Jurkat, Clone E6-1 (cell line): ENCODE results near the gene EML1.
"Not testable (repeated sequence)": the region's sequence is repeated elsewhere in the genome, so short reads cannot be mapped to it uniquely, and the experiment has no call there.

Experiments
- DNase-seq: peaks from one replicate; pipeline ENCODE4 v3.0.0-alpha.2; 2011; ENCODE audit warnings: low read depth, low spot score
- H3K4me3 ChIP-seq: 2 replicates; pipeline ENCODE4 v1.5.1; 2011; ENCODE audit warnings: mild to moderate bottlenecking, low read length, control low read depth, moderate library complexity

The EML1 gene

DNA sequence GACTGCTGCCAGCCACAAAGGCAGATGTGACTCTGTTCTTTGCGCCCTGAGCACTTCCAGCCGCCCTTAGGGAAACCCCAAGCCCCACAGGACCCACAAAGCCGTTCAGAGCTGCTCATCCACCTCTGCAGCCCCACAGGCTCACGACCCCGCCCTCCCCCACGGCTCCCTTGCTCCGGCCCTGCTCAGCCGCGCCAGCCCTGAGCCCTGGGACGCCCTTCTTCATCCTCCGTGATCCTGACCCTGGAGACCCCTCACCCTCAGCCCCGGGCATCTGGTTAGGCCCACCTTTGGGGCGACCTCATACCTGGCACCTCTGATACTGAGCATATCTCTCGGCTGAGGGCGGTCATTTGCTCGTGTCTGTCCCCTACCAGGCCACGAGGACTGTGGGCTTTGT lies 146.2 kb downstream of the EML1 start:
- DNase-seq, result no peak
- no peak overlapping the region for H3K4me3 ChIP-seq

DNA sequence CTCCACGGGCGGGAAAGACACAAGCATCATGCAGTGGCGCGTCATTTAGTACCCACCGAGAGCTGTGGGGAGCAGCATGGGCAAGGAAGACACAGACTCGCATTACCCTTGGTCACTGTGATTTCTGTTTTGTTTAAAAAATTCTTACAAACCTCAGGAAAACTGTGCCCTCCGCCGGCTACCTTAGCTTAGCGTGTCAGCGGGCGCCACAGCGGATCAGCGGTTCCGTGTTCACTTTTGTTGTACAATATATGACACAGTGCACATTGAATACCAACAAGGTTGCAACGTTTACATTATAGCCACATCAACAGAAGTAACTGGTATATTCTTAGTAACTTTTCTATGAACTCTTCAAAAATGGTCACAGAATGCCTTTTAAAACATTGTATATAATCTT lies 146.9 kb downstream of the EML1 start:
- no peak for DNase-seq
- H3K4me3 ChIP-seq, result no peak overlapping the region

DNA sequence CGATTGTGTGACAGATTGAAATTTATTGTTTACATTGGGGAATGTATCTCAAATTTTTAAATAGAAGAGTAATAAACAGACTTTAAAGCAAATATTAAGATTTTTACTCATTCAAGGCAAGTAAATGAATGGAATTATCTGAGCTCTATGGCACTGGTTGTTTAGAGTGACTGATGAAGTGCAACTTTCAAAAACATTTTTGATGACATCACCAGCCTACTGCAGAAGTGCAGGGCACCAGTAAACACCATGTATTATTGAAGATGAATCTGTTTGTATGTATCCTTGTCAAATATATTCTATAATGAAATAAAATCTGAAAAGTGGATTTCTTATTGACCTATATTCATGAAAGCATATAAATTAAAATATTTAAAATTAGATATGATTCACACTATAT lies 148.0 kb downstream of the EML1 start:
- no peak for DNase-seq
- no peak overlapping the region for H3K4me3 ChIP-seq

DNA sequence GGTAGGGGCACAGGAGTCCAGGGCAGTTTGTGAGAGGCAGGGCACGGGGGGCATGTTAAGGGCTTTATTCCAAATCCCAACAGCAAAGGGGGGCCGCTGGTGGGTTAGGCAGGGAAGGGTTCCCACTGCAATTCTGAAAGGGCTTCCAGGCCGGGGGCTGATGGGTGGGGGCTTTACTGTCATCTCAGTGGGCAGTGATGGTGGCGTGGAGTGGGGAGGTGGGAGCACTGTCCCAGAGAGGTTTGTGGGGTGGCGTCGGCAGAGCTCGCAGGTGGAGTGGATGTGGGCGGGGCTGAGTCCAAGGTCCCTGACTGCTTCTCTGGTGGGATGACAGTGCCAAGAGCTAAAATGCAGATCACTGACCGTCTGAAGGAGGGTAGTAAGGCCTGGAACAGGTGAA lies 150.4 kb downstream of the EML1 start:
- H3K4me3 ChIP-seq, result no peak overlapping the region
- DNase-seq, result no peak

DNA sequence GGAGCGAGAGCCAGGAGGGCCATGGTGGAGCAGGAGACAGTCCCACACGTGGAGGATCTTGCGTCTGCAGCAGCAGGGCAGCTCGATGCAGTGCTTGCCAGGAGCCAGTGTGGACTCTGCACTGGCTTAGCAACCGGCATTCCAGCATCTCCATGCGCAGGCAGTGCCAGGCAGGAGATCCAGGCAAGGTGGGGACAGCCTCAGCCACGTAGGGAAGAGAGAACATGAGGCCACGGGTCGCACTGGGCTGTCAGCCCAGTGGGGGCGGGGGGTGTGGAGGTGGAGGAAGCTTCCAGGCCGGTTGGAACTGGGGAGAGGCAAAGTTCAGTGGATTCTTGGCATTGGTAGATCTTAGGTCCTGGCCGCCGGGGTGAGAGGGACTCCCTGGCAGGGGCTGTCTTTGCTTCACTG lies 151.0 kb downstream of the EML1 start:
- no peak overlapping the region for H3K4me3 ChIP-seq
- DNase-seq, result no peak

DNA sequence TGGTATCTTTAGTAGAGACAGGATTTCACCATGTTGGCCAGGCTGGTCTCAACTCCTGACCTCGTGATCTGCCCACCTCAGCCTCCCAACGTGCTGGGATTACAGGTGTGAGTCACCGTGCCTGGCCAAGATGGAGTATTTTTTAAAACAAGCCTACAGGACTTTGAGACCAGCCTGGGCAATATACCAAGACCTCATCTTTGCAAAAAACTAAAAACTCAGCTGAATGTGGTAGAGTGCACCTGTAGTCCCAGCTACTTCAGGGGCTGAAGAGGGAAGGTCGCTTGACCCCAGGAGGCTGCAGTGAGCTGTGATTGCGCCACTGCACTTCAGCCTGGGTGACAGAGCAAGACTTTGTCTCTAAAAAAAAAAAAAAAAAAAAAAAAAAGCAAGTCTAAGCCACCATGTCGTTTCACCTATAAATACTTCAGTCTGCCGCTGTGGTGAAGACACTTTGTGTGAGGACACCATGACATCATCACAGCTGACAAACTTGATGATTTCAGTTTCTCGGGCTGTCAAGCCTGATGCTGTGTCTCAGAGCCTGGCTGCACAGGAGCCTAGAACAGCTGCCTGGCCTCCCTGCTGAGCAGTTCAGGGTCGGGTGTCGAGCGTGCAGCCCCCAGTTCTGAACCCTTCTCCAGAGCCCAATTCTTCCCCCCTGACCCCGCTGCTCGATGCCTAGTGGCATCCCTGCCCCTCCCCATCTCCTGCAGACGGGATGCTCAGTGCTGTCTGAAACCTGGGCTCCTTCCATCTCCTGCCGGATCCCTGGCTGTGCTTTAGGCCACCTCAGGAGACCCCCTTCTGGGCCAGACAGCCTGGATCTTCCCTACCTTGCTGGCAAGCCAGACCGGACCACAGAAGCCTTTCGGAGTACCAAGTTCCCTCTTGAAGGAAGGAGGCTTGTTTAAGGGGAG lies 152.8 kb downstream of the EML1 start:
- peak overlapping the region; percentile 40 for H3K4me3 ChIP-seq
- DNase-seq, result peak; percentile 37

DNA sequence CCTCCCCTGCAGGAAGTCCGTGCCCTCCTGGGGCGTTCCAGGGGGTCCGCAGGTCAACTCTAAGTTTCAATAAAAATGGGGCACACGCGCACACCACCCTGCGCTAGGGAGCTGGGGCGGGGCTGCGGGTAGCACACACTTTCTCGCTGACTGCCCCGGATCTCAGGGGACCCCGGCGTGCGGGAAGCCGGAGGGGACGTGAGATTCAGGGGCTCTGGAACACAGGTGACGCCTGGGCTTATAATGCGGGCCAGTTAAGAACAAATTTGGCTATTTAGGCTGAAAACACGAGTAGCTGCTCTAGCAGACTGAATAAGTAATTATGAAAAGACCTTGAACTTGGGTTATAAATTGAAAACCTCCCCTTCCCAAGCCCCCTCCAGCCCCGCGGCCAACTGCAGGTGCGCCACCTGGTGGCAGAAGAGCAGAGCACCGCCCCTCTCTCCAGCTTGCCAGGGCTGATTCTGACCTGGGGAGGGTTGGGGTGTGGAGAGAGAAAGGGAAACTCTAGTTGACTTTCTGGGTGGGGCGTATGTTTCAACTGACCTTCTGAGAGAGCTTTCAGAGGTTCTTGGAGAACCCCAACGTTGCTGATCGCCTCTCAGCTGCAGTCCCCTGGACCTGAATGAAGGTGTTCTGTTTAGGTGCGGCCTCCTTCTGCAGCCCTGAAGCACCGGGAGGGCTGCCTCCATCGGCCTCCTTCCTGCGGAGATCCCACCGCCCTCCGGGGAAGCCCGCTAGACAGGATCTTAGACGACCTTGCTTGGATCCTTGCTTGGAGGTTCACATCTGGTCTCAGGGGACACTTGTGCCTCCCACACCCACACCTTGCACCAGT lies 153.7 kb downstream of the EML1 start:
- H3K4me3 ChIP-seq, result peak overlapping the region; percentile 40

DNA sequence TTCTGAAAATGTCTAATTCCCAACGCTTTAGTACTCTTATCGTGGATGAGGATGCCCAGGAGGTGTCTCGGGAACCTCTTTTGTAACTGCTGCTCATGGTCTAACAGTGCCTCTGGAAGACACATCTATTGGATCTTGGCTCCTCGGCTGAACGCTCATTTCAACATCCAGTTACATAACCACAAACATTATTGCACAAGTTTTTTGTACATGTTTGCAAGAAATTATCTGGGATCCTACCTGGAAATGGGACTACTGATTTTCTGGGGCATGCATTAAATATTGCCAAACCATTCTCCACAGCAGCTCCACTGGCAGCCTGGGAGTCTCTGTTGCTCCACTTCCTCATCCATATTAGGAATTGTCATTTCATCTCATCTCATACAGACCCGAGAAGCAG lies 154.5 kb downstream of the EML1 start:
- DNase-seq, result no peak
- no peak overlapping the region for H3K4me3 ChIP-seq

More for the DNA sequence above, 153.7 kb downstream of the EML1 start:
- no peak for DNase-seq

DNA sequence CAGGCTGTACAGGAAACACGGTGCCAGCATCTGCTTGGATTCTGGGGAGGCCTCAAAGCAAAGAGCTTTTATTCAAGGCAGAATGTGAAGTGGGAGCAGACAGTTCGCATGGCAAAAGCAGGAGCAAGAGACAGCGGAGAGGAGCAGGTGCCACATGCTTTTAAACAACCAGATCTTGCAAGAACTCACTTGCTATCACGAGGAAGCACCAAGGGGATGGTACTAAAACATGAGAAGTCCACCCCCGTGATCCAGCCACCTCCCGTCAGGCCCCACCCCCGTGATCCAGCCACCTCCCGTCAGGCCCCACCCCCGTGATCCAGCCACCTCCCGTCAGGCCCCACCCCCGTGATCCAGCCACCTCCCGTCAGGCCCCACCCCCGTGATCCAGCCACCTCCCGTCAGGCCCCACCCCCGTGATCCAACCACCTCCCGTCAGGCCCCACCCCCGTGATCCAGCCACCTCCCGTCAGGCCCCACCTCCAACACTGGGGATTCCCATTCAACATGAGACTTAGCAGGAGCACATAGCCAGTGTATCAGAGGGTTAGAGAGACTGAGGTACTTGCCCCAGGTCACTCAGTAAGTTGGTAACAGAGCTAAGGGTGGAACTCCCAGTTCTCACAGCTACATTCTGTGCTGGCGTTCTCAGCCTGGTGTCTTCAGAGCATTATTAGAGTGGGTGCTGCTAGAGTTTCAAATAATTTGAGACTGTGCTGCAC lies 156.0 kb downstream of the EML1 start:
- H3K4me3 ChIP-seq, DNase-seq: not testable (repeated sequence)

DNA sequence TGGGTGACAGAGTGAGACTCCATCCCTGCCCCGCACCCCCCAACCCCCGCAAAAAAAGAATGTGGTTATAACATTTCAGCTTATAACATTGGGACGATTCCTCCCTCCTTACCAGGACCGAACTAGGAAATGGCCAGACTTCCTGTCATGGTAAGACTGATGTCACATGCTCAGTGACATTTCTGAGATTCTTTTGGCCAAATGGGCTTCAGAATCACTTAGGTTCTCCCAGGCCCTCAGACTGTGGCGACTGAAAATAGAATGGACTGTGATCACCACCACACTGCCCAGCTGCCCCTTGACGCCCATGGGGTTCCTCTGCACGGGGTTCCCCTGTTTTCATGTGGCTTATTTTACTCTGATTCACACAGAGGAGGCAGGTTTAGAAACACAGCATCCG lies 157.0 kb downstream of the EML1 start:
- no peak for DNase-seq
- H3K4me3 ChIP-seq, result no peak overlapping the region

DNA sequence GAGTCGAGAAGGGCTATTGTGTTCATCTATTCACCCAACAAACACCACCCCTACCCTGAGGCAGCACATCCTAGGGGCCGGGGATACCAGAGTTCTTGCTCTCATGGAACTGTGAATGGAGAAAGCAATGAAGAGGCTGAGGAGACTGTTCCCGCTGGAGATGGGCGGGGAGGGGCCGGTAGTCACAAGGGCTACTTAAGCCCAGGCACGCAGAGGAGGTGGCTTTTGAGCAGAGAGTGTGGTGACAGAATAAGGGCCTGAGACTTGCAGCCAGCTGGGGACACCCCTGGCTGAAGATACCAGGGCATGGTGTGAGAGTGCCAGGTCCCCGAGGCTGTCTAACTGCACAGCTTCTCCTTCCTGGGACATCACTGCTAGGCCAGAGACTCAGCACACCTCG lies 157.9 kb downstream of the EML1 start:
- H3K4me3 ChIP-seq, result no peak overlapping the region
- no peak for DNase-seq

DNA sequence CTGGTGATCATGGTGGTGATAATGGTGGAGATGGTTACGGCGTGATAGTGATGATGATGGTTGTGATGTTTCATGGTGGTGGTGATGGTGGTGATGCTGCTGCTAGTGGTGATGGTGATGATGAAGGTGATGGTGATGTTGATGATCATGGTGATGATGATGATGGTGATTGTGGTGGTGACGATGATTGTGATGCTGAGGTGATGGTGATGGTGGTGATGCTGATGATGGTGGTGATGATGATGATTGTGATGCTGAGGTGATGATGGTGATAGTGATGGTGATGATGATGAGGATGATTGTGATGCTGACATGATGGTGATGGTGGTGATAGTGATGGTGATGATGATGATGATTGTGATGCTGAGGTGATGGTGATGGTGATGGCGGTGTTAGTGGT lies 158.8 kb downstream of the EML1 start:
- H3K4me3 ChIP-seq, result no peak overlapping the region
- no peak for DNase-seq

DNA sequence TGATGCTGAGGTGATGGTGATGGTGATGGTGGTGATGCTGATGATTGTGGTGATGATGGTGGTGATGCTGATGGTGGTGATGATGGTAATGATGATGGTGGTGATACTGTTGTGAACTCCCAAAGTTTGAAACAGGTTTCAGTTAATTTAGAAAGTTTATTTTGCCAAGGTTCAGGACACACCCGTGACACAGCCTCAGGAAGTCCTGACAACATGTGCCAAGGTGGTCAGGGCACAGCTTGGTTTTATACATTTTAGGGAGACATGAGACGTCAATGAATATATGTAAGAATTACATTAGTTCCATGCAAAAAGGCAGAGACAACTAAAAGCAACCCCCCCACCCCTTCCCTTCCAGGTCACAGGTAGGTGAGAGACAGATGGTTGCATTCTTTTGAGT lies 159.2 kb downstream of the EML1 start:
- DNase-seq, result no peak
- H3K4me3 ChIP-seq, result no peak overlapping the region

DNA sequence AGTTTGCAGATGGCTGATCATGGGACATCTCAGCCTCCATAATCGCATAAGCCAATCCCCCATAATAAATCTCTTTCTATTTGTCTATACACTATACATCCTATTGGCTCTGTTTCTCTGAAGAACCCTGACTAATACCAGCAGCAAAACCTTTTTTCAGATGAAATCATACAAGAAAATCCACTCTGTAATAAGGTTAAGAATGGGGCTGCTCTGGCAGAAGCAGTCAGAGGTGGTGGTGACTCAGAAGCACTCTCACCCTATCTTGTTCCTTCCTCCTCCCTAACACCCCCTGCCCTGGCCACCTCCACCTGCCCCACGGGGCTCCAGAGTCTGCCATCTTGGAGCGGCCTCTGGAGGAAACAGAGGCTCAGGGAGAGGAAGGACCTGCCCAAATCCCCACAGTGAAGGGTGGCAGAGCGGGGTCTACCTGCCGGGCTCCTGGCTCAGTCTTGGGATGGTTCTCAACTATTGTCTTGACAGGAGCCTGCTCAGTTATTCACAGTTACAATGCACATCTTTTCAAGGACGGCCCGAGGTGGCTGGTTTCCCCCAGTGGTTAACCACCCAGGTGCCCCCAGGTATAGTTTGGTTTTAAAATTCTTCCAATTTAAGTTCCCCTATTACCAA lies 162.7 kb downstream of the EML1 start:
- H3K4me3 ChIP-seq, result no peak overlapping the region
- no peak for DNase-seq

DNA sequence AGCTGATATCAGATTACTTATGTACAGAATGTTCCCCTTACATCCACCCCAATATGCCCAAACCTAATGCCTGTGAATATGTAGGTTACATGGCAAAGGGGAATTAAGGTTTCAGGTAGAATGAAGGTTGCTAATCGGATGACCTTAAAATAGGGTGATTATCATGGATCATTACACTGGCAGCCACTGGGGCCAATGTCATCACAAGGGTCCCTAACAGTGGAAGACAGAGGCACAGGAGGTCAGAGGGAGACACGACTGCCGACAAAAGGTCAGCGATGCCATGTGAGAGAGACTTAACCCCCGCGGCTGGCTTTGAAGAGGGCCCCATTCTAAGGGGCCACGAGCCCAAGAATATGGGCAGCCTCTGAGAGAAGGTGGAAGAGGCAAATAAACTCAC lies 165.2 kb downstream of the EML1 start:
- DNase-seq, result no peak
- H3K4me3 ChIP-seq, result no peak overlapping the region

DNA sequence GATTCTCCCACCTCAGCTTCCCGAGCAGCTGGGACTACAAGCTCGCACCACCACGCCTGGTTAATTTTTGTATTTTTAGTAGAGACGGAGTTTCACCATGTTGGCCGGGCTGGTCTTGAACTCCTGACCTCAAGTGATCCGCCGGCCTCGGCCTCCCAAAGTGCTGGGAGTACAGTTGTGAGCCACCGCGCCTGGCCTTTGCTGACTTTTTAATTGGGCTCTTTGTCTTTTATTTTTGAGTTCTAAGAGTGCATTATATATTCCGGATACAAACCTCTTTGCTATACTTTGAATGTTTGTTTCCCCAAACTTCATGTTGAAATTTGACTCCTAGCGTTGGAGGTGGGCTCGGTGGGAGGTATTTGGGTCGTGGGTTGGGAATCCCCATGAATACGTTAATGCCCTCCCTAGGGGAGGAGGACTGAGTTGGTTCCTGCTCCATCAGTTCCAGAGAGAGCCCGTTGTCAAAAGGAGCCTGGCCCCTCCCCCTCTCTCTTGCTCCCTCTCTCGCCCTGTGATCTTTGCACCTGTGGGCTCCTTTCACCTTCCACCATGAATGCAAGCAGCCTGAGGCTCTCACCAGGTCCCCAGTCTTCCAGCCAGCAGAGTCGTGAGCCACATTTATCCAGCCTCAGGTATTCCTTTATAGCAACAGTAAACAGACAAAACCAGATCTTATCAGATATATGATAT lies 168.8 kb downstream of the EML1 start:
- no peak for DNase-seq
- H3K4me3 ChIP-seq, result no peak overlapping the region

DNA sequence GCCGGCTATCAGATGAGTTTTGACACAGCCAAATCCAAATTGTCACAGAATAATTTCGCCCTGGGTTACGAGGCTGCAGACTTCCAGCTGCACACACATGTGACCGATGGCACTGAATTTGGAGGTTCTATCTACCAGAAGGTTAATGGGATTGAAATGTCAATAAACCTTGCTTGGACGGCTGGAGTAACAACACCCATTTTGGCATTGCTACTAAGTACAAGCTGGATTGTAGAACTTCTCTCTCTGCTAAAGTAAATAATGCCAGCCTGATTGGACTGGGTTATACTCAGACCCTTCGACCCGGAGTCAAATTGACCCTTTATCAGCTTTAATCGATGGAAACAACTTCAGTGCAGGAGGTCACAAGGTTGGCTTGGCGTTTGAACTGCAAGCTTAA lies 171.8 kb downstream of the EML1 start:
- H3K4me3 ChIP-seq, result no peak overlapping the region
- no peak for DNase-seq

DNA sequence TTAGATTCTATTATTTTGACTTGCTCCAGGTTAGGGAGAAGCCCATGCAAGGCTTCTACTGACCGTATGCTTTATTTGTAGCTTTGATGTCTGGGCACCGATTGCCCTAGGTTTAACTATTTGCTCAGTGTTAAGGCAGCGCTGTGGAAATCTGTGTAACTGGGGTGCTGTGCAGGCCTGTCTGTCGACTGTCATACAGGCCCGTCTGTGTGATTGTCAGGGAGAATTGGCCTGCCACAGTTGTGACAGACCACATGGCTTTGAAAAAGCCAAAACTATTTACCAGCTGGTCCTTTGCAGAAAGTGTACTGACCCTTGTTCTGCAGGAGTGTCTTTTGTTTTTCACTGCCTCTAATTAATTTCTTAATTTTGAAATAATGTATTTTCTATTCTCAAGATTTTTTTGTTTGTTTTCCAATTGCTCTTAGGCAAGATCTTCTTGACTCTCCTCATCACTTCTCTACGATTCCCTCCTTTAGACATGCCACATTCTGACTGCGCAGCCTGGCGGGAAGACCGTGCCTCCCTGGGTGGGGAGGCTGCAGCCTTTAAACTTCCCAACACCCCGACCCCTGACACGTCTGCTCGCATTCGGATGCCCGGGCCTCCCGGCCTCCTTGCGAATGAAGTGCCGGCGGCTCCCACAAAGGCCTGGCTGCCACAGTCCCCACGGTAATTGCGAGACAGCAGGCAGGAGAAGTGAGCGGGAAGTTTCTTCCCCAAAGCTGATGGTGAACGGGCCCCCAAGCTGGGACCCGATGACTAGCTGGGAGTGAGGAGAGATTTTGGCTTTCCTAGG lies 173.0 kb downstream of the EML1 start:
- DNase-seq, result no peak
- H3K4me3 ChIP-seq, result no peak overlapping the region
